Vagina (tissue), 2 donors: Measurements from ENCODE around the gene ZFHX3.

ENCODE experiments used
- POLR2A ChIP-seq, 2 donors: fragments of 450-650 bp; IDR thresholded peaks; one replicate each; pipeline ENCODE4 v1.6.1; 2017; ENCODE audit warnings: antibody characterized with exemption in 2 of 2, mild to moderate bottlenecking in 2 of 2, moderate library complexity in 2 of 2
- POLR2AphosphoS5 ChIP-seq, 2 donors: sonication (generic); formaldehyde crosslinking; IDR thresholded peaks; one replicate each; pipeline ENCODE4 v1.9.0; 2017; ENCODE audit warnings: antibody characterized with exemption in 2 of 2, mild to moderate bottlenecking in 2 of 2, low read depth in 1 of 2; ENCODE audit not compliant: insufficient read depth in 1 of 2
- TF ChIP-seq, protein P1 (sequence below), 3 experiments: fragments of 450-650 bp in 2 of 3; fragments of 200-600 bp in 1 of 3; sonication (generic) in 1 of 3; IDR thresholded peaks; one replicate each; pipeline ENCODE4 v1.5.1; 2017 to 2019; ENCODE audit warnings: antibody characterized with exemption in 3 of 3, mild to moderate bottlenecking in 2 of 3, moderate library complexity in 2 of 3

DNA sequence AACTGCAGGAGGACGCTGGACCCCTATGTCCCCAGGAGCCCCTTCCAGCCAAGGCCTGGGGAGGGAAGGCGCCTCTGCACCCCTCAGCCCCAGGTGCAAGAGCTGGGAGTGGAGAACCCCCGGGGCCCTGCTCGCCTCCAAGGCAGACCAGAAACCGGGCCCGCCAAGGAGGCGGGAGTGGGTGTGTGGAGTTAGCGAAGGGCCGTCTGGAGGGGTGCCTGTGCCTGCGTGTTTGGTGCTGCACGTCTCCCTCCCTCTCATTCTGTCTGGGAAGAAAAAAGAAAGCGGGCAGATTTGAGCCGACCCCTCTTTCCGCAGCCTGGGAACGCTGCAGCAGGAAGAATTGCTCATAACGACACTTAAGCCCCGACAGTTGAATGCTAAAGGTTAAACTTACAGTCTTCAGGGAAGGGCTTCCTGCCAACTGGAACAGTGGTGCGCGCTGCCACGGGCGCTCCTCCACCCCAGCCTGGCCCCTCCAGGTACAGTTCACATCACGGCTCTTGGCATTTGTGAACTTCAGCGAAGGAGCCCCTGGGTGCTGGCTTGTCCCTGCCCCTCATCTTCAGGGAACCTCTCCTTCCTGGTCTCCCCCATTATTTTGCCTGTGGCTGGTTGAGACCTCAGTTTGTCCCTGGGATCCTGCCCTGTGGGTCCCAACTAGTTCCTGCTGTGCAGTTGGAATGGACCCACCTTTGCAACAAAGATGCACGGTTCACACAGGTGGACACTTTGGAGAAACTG is 19.2 kb upstream of the ZFHX3 start:
- TF ChIP-seq, protein P1, sequence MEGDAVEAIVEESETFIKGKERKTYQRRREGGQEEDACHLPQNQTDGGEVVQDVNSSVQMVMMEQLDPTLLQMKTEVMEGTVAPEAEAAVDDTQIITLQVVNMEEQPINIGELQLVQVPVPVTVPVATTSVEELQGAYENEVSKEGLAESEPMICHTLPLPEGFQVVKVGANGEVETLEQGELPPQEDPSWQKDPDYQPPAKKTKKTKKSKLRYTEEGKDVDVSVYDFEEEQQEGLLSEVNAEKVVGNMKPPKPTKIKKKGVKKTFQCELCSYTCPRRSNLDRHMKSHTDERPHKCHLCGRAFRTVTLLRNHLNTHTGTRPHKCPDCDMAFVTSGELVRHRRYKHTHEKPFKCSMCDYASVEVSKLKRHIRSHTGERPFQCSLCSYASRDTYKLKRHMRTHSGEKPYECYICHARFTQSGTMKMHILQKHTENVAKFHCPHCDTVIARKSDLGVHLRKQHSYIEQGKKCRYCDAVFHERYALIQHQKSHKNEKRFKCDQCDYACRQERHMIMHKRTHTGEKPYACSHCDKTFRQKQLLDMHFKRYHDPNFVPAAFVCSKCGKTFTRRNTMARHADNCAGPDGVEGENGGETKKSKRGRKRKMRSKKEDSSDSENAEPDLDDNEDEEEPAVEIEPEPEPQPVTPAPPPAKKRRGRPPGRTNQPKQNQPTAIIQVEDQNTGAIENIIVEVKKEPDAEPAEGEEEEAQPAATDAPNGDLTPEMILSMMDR (IDR thresholded peaks at IDR 0.05), result no peak
- TF ChIP-seq POLR2A (IDR thresholded peaks at IDR 0.05) (no peak), POLR2AphosphoS5 (IDR thresholded peaks at IDR 0.05; ENCODE audit: insufficient read depth in 1 of 2, low read depth in 1 of 2) (no peak)
